Left cardiac atrium (tissue), 4 donors: ENCODE measurements around the gene ABCB4. TPM values are rescaled to one million over a fixed set of nuclear protein-coding genes. Genes with fewer than 3 reads are reported as not detected.

Source experiments
- ATAC-seq, 2 donors: fragments of 200-7000 bp; cut with Tn5 transposase; one replicate each; pipeline ENCODE4 v1.9.1; 2020; ENCODE audit warnings: mild to moderate bottlenecking in 2 of 2, moderate library complexity in 2 of 2
- DNase-seq: peaks from one replicate; pipeline ENCODE4 v3.0.0-alpha.2; 2020
- intact Hi-C, 2 donors: fragments of 100-400 bp; cut with DNase I; formaldehyde crosslinking; loops; one replicate each; pipeline versions ENCODE4 v1.14.1 to v1.15.1; 2022 to 2023
- total RNA-seq, 2 donors: library from RNA; stranded (reverse); fragmentation: NEBNext Ultra II Directional; extraction: Animal tissue kit (Norgen Biotek cat#: 25700); gene quantifications; one replicate each; pipeline ENCODE4 v1.2.1, GENCODE V29; 2021
- donor health status: DM: no; HTN: yes; CAD: no.
- donor health status: DM: no; HTN: yes; CAD: no; lungs with severe emphysema.
- donor health status: DM: yes; HTN: yes; CAD: no.
- donor health status: Dilated cardiomyopathy.

Gene ABCB4
- total RNA-seq, 2 donors from 2014 or later: 5.6 to 8.9 TPM

GRCh38 chr7:87447116-87447635 lies 28.3 kb downstream of the ABCB4 start:
- no peak for ATAC-seq
- no peak for DNase-seq

GRCh38 chr7:87445897-87446296 lies 29.6 kb downstream of the ABCB4 start:
- ATAC-seq (no peak), DNase-seq (no peak)
- intact Hi-C loops: loop anchor here in 1 of 2 donors (5.0 kb wide), 1 partner anchor 49 kb away; no protein-coding TSS in a partner anchor

More at GRCh38 chr7:87447116-87447635, 28.3 kb downstream of the ABCB4 start:
- intact Hi-C loops: loop anchor here in 1 of 2 donors (5.0 kb wide), 1 partner anchor 50 kb away; no protein-coding TSS in a partner anchor

- no peak for ATAC-seq
These were observed 39.9 kb downstream of the ABCB4 start for GRCh38 chr7:87435546-87435945.

GRCh38 chr7:87432536-87432935 lies 42.9 kb downstream of the ABCB4 start:
- intact Hi-C loops: no loop called here
- ATAC-seq (no peak), DNase-seq (no peak)

More at GRCh38 chr7:87435546-87435945, 39.9 kb downstream of the ABCB4 start:
- DNase-seq: no peak
- intact Hi-C loops: no loop called here

GRCh38 chr7:87427288-87427687 lies 48.2 kb downstream of the ABCB4 start:
- intact Hi-C loops: no loop called here
- ATAC-seq (peak in 1 of 2 donors; percentile 41), DNase-seq (no peak)

- no peak for DNase-seq
- intact Hi-C loops: no loop called here
- no peak for ATAC-seq
These were observed 49.3 kb downstream of the ABCB4 start for GRCh38 chr7:87426160-87426559.

GRCh38 chr7:87424075-87424474 lies 51.4 kb downstream of the ABCB4 start:
- DNase-seq (no peak), ATAC-seq (no peak)
- intact Hi-C loops: no loop called here

- no peak for ATAC-seq
- intact Hi-C loops: no loop called here
- no peak for DNase-seq
These were observed 55.3 kb downstream of the ABCB4 start for GRCh38 chr7:87420173-87420572.

- intact Hi-C loops: loop anchor here (2.0 to 5.0 kb wide), 2 partner anchors 104 to 105 kb away; no protein-coding TSS in a partner anchor
- DNase-seq (peak; percentile 47), ATAC-seq (peak; percentile 56 to 82)
These were observed 58.5 kb downstream of the ABCB4 start for GRCh38 chr7:87416682-87417587.

- intact Hi-C loops: loop anchor here in 1 of 2 donors (5.0 kb wide), 1 partner anchor 102 kb away; no protein-coding TSS in a partner anchor
- DNase-seq (no peak), ATAC-seq (peak in 1 of 2 donors; percentile 13)
These were observed 60.7 kb downstream of the ABCB4 start for GRCh38 chr7:87414794-87415188.

GRCh38 chr7:87413951-87414793 lies 61.3 kb downstream of the ABCB4 start:
- ATAC-seq: peak in 1 of 2 donors; percentile 76
- intact Hi-C loops: no loop called here
- DNase-seq: no peak

GRCh38 chr7:87413029-87413428 lies 62.5 kb downstream of the ABCB4 start:
- intact Hi-C loops: no loop called here
- DNase-seq (no peak), ATAC-seq (peak in 1 of 2 donors; percentile 12)

- DNase-seq (no peak), ATAC-seq (no peak)
- intact Hi-C loops: no loop called here
These were observed 64.3 kb downstream of the ABCB4 start for GRCh38 chr7:87411186-87411585.

- no peak for DNase-seq
- intact Hi-C loops: no loop called here
- ATAC-seq: peak in 1 of 2 donors; percentile 41
These were observed 70.8 kb downstream of the ABCB4 start for GRCh38 chr7:87404674-87405073.

GRCh38 chr7:87398446-87398845 lies 77.0 kb downstream of the ABCB4 start:
- intact Hi-C loops: loop anchor here in 1 of 2 donors (5.0 kb wide), 1 partner anchor 49 kb away; no protein-coding TSS in a partner anchor
- DNase-seq (no peak), ATAC-seq (peak in 1 of 2 donors; percentile 18)

- intact Hi-C loops: loop anchor here in 1 of 2 donors (5.0 kb wide), 1 partner anchor 52 kb away; no protein-coding TSS in a partner anchor
- DNase-seq: no peak
- ATAC-seq: no peak
These were observed 79.9 kb downstream of the ABCB4 start for GRCh38 chr7:87395442-87396020.

GRCh38 chr7:87391020-87391701 lies 84.3 kb downstream of the ABCB4 start:
- DNase-seq (no peak), ATAC-seq (no peak)
- intact Hi-C loops: no loop called here

- DNase-seq (no peak), ATAC-seq (no peak)
- intact Hi-C loops: no loop called here
These were observed 94.6 kb downstream of the ABCB4 start for GRCh38 chr7:87380905-87381304.
